IMR-90 (cell line): ENCODE data around the gene TOMM40L. TPM values are rescaled to one million over a fixed set of nuclear protein-coding genes. Genes with fewer than 3 reads are reported as not detected.
A peak's percentile ranks its signal among the peaks of the same experiment; 100 is the strongest.

Experiments
- ATAC-seq: fragments of 200-7000 bp; cut with Tn5 transposase; 2 replicates; pipeline ENCODE4 v1.9.1; 2020; ENCODE audit warnings: low read depth, mild to moderate bottlenecking, moderate library complexity
- BruUV-seq: library from RNA; stranded (reverse); fragments of 400-500 nt; replicated peaks from 2 replicates; lab custom pipeline; 2021; lab: Mats Ljungman, UMichigan
- CTCF ChIA-PET: fragments of 300-600 bp; formaldehyde crosslinking; extraction: SDS; loops from one replicate; lab custom pipeline; 2021; ENCODE audit warnings: antibody characterized with exemption; lab: Yijun Ruan, JAX
- POLR2A ChIA-PET: fragments of 300-600 bp; sonication (Branson Sonifier 250); formaldehyde crosslinking; loops from one replicate; lab custom pipeline; 2022; ENCODE audit warnings: antibody characterized with exemption; ENCODE audit not compliant: unreplicated experiment; lab: Charles Lee
- DNase-seq: peaks from one replicate; pipeline ENCODE4 v3.0.0; 2013
- H2AFZ ChIP-seq: replicated peaks from 2 replicates; pipeline ENCODE3; 2013; ENCODE audit warnings: low read length, mild to moderate bottlenecking; ENCODE audit not compliant: poor library complexity
- H2AK5ac ChIP-seq: 2 replicates; pipeline ENCODE4 v1.6.1; 2013; ENCODE audit warnings: low read depth, low read length, inconsistent platforms
- H2AK9ac ChIP-seq: replicated peaks from 2 replicates; pipeline ENCODE3; 2013; ENCODE audit warnings: mild to moderate bottlenecking, low read depth, low read length, moderate library complexity; ENCODE audit not compliant: poor library complexity
- H2BK120ac ChIP-seq: 2 replicates; pipeline ENCODE4 v1.6.1; 2013; ENCODE audit warnings: low read depth, low read length, inconsistent platforms
- H2BK15ac ChIP-seq: 3 replicates; pipeline ENCODE4 v1.6.1; 2013; ENCODE audit warnings: low read depth, low read length, inconsistent platforms
- H2BK20ac ChIP-seq: 2 replicates; pipeline ENCODE4 v1.6.1; 2013; ENCODE audit warnings: low read depth, mild to moderate bottlenecking, inconsistent platforms, low read length, moderate library complexity
- H2BK5ac ChIP-seq: 2 replicates; pipeline ENCODE4 v1.6.1; 2013; ENCODE audit warnings: mild to moderate bottlenecking, low read depth, low read length, inconsistent platforms; ENCODE audit not compliant: poor library complexity, severe bottlenecking
- H3K14ac ChIP-seq: replicated peaks from 2 replicates; pipeline ENCODE4 v1.6.1; 2013; ENCODE audit warnings: low read depth, low read length, inconsistent platforms
- H3K18ac ChIP-seq: 2 replicates; pipeline ENCODE4 v1.6.1; 2013; ENCODE audit warnings: low read depth, low read length, control low read depth
- H3K23ac ChIP-seq: 2 replicates; pipeline ENCODE4 v1.6.1; 2013; ENCODE audit warnings: low read depth, low read length, inconsistent platforms
- H3K27ac ChIP-seq: 2 replicates; pipeline ENCODE4 v1.5.1; 2013; ENCODE audit warnings: mild to moderate bottlenecking, control low read depth, low read length; ENCODE audit not compliant: insufficient read depth
- H3K27me3 ChIP-seq: 2 replicates; pipeline ENCODE4 v1.6.1; 2013; ENCODE audit warnings: low read length; ENCODE audit not compliant: control insufficient read depth, insufficient read depth
- H3K36me3 ChIP-seq: 2 replicates; pipeline ENCODE4 v1.6.1; 2013; ENCODE audit warnings: low read length, mixed read lengths; ENCODE audit not compliant: control insufficient read depth, insufficient read depth
- H3K4ac ChIP-seq: 2 replicates; pipeline ENCODE4 v1.6.1; 2013; ENCODE audit warnings: low read depth, low read length, inconsistent platforms
- H3K4me1 ChIP-seq: 2 replicates; pipeline ENCODE4 v1.6.1; 2013; ENCODE audit warnings: low read length, mixed read lengths; ENCODE audit not compliant: control insufficient read depth, insufficient read depth
- H3K4me2 ChIP-seq: 2 replicates; pipeline ENCODE4 v1.6.1; 2013; ENCODE audit warnings: low read depth, mild to moderate bottlenecking, control low read depth, low read length, moderate library complexity
- H3K4me3 ChIP-seq: 2 replicates; pipeline ENCODE4 v1.5.1; 2013; ENCODE audit warnings: low read depth, mild to moderate bottlenecking, control low read depth, low read length, moderate library complexity; ENCODE audit not compliant: insufficient read depth
- H3K56ac ChIP-seq: 2 replicates; pipeline ENCODE4 v1.6.1; 2013; ENCODE audit warnings: low read length, inconsistent platforms; ENCODE audit not compliant: insufficient read depth; ENCODE audit errors: extremely low read depth
- H3K79me1 ChIP-seq, 2 experiments: 2 replicates each; pipeline ENCODE4 v1.6.1; 2013; ENCODE audit warnings: low read length in 2 of 2, inconsistent platforms in 1 of 2, low read depth in 1 of 2
- H3K9ac ChIP-seq: 2 replicates; pipeline ENCODE4 v1.6.1; 2013; ENCODE audit warnings: low read depth, low read length, control low read depth
- H3K9me1 ChIP-seq: 2 replicates; pipeline ENCODE4 v1.6.1; 2013; ENCODE audit warnings: low read length, inconsistent platforms; ENCODE audit not compliant: insufficient read depth
- H3K9me3 ChIP-seq: 2 replicates; pipeline ENCODE4 v1.6.1; 2013; ENCODE audit warnings: low read length; ENCODE audit not compliant: control insufficient read depth, insufficient read depth
- H4K20me1 ChIP-seq: 2 replicates; pipeline ENCODE4 v1.6.1; 2013; ENCODE audit warnings: low read length, inconsistent platforms; ENCODE audit not compliant: insufficient read depth
- H4K5ac ChIP-seq: 2 replicates; pipeline ENCODE4 v1.6.1; 2013; ENCODE audit warnings: mild to moderate bottlenecking, low read depth, low read length, control low read depth
- H4K8ac ChIP-seq, 2 experiments: 2 replicates each; pipeline ENCODE4 v1.6.1; 2013; ENCODE audit warnings: low read depth in 2 of 2, low read length in 2 of 2, control low read depth in 1 of 2, inconsistent platforms in 1 of 2
- H4K91ac ChIP-seq: 2 replicates; pipeline ENCODE4 v1.6.1; 2013; ENCODE audit warnings: low read depth, low read length, inconsistent platforms; ENCODE audit not compliant: insufficient read depth
- CHD1 ChIP-seq: IDR thresholded peaks from 2 replicates; pipeline ENCODE4 v1.6.1; 2012; ENCODE audit warnings: low read depth, low read length, improper control_type of control experiment
- MAZ ChIP-seq: IDR thresholded peaks from 2 replicates; pipeline ENCODE4 v1.6.1; 2012; ENCODE audit warnings: low read depth, mild to moderate bottlenecking, low read length, improper control_type of control experiment, moderate library complexity, borderline replicate concordance
- NFE2L2 ChIP-seq: fragments of 150-350 bp; IDR thresholded peaks from 2 replicates; pipeline ENCODE4 v1.6.1; 2016; ENCODE audit warnings: low read depth, mild to moderate bottlenecking, low read length
- RAD21 ChIP-seq: IDR thresholded peaks from 2 replicates; pipeline ENCODE4 v1.6.1; 2012; ENCODE audit warnings: low read length, improper control_type of control experiment
- SMC3 ChIP-seq: fragments of 150-350 bp; IDR thresholded peaks from 2 replicates; pipeline ENCODE4 v1.6.1; 2016; ENCODE audit warnings: low read depth, mild to moderate bottlenecking, antibody characterized with exemption, low read length, moderate library complexity
- WGBS, 2 experiments: methylation state at CpG; one replicate each; pipeline versions ENCODE4 v1.1.5 to v1.1.7; 2013; ENCODE audit warnings: missing lambda C conversion rate in 2 of 2; ENCODE audit not compliant: insufficient read length in 1 of 2; ENCODE audit errors: extremely low coverage in 2 of 2; 5-methylcytosine and 5-hydroxymethylcytosine counted together
- dilution Hi-C: fragments of 300-500 bp; cut with HindIII; formaldehyde crosslinking; loops from one replicate; pipeline ENCODE4 v1.14.3; 2018; ENCODE audit warnings: low sequenced_read_pairs; ENCODE audit not compliant: unreplicated experiment
- in situ Hi-C: fragments of 300-500 bp; cut with MboI; formaldehyde crosslinking; loops from 3 replicates; pipeline ENCODE4 v1.14.3; 2019; ENCODE audit warnings: low sequenced_read_pairs, inconsistent platforms, mixed read lengths
- intact Hi-C: fragments of 100-400 bp; cut with micrococcal nuclease; formaldehyde crosslinking; loops from 2 replicates; pipeline ENCODE4 v1.10.0; 2022
- polyA plus RNA-seq, 3 experiments: library from polyadenylated mRNA; depleted of rRNA; stranded (reverse); fragments of >200 nt; gene quantifications; 2 replicates each; pipeline ENCODE4 v1.2.3, GENCODE V29; 2012; ENCODE audit warnings: low replicate concordance in 1 of 3
- total RNA-seq: library from RNA; depleted of rRNA; stranded (reverse); fragments of >200 nt; gene quantifications from 2 replicates; pipeline ENCODE4 v1.2.3, GENCODE V29; 2012
- TF ChIP-seq, protein P1 (sequence below): conservative IDR thresholded peaks from 2 replicates; pipeline ENCODE4 v1.5.1; 2012; ENCODE audit warnings: mild to moderate bottlenecking, low read depth, low read length, improper control_type of control experiment

The TOMM40L gene
- total and polyA plus RNA-seq, 2 of the 4 experiments (the other 2 are of a cell fraction) = 7.7 to 12.5 TPM

- in situ Hi-C loops = no loop called here
- peak; percentile 92 for ATAC-seq
Measured at GRCh38 chr1:161192476-161193465, 33.1 kb upstream of the TOMM40L start.

More at GRCh38 chr1:161192476-161193465, 33.1 kb upstream of the TOMM40L start:
- TF ChIP-seq CHD1 (no peak), SMC3 (peak; percentile 71), NFE2L2 (no peak), RAD21 (peak; percentile 80), MAZ (peak; percentile 66; the same call in 1 of the 2 replicates)
- TF ChIP-seq, protein P1, sequence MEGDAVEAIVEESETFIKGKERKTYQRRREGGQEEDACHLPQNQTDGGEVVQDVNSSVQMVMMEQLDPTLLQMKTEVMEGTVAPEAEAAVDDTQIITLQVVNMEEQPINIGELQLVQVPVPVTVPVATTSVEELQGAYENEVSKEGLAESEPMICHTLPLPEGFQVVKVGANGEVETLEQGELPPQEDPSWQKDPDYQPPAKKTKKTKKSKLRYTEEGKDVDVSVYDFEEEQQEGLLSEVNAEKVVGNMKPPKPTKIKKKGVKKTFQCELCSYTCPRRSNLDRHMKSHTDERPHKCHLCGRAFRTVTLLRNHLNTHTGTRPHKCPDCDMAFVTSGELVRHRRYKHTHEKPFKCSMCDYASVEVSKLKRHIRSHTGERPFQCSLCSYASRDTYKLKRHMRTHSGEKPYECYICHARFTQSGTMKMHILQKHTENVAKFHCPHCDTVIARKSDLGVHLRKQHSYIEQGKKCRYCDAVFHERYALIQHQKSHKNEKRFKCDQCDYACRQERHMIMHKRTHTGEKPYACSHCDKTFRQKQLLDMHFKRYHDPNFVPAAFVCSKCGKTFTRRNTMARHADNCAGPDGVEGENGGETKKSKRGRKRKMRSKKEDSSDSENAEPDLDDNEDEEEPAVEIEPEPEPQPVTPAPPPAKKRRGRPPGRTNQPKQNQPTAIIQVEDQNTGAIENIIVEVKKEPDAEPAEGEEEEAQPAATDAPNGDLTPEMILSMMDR = peak; percentile 91
- no peak overlapping the region for H3K23ac ChIP-seq
- peaks cover 11% of the 10 kb centered on the region for H3K4me1 ChIP-seq
- intact Hi-C loops = loop anchor here (1.0 kb wide), 3 partner anchors 33 to 190 kb away; no protein-coding TSS in a partner anchor
- no peaks in the 10 kb centered on the region for H4K20me1 ChIP-seq
- peak overlapping the region; percentile 77 for H2AK9ac ChIP-seq
- H3K9ac ChIP-seq = no peak overlapping the region
- H3K4ac ChIP-seq = no peak overlapping the region
- dilution Hi-C loops = no loop called here
- H4K5ac ChIP-seq = peak overlapping the region; percentile 5; the same call in 1 of the 2 replicates
- H3K9me1 ChIP-seq = peaks cover 9% of the 10 kb centered on the region; the same call in 1 of the 2 replicates
- POLR2A ChIA-PET = no interaction called here
- DNase-seq = peak; percentile 65
- H3K36me3 ChIP-seq = no peaks in the 10 kb centered on the region
- H3K4me2 ChIP-seq = no peak overlapping the region
- no peak overlapping the region for H3K18ac ChIP-seq
- H2BK20ac ChIP-seq = no peak overlapping the region
- WGBS, 2 experiments = 37% methylated on average over 3 of the region's 15 CpGs; no CpG with 5 or more reads in 1 of the 2 experiments
- H3K27me3 ChIP-seq = no peaks in the 10 kb centered on the region
- no peak overlapping the region for H2AK5ac ChIP-seq
- CTCF ChIA-PET = interaction anchor here (1.0 to 1.6 kb wide), 5 partner anchors 10 to 99 kb away, joined by 3 to 8 read pairs (median 5); partner anchors contain the start of genes NDUFS2 and TOMM40L
- no peak overlapping the region for H4K91ac ChIP-seq
- peak overlapping the region; percentile 83 for H2AFZ ChIP-seq
- no peak overlapping the region for H2BK15ac ChIP-seq
- H4K8ac ChIP-seq = peak overlapping the region in 1 of 2 experiments; percentile 69; a peak in 1 of 4 replicates
- no peak overlapping the region for H2BK5ac ChIP-seq
- no peak overlapping the region for H2BK120ac ChIP-seq
- H3K27ac ChIP-seq = no peak overlapping the region
- H3K14ac ChIP-seq = no peak overlapping the region
- no peak overlapping the region for H3K4me3 ChIP-seq
- H3K79me1 ChIP-seq = no peaks in the 10 kb centered on the region; a peak in 1 of 4 replicates
- no peak overlapping the region for H3K56ac ChIP-seq
- H3K9me3 ChIP-seq = no peaks in the 10 kb centered on the region
- no TSS peak for BruUV-seq
